ENCODE data around the gene SLC16A5.
"Not testable (repeated sequence)": the region's sequence is repeated elsewhere in the genome, so short reads cannot be mapped to it uniquely, and the experiment has no call there.

Gene SLC16A5

GRCh38 chr17:75133001-75133400 lies 45.2 kb downstream of the SLC16A5 start:
- peak; percentile 30 for DNase-seq (ENCODE audit: low read depth)
- TF ChIP-seq POLR2A (IDR thresholded peaks at IDR 0.05; ENCODE audit: extremely low read depth, insufficient read length), result no peak
- TF ChIP-seq CTCF (IDR thresholded peaks at IDR 0.05; ENCODE audit: low read depth, low read length), result no peak
- no peak for TF ChIP-seq MYC (IDR thresholded peaks at IDR 0.05; ENCODE audit: low read depth, low read length)
- no peak for TF ChIP-seq MAX (IDR thresholded peaks at IDR 0.05; ENCODE audit: low read depth, low read length)
- H3K4me3 ChIP-seq (ENCODE audit: low read depth, low read length), result no peak overlapping the region

GRCh38 chr17:75133607-75134347 lies 46.0 kb downstream of the SLC16A5 start:
- DNase-seq (ENCODE audit: low read depth); H3K4me3 ChIP-seq (ENCODE audit: low read depth, low read length): not testable (repeated sequence)

- no peak overlapping the region for H3K4me3 ChIP-seq (ENCODE audit: low read depth, low read length)
- DNase-seq (ENCODE audit: low read depth), result no peak
- TF ChIP-seq MAX (IDR thresholded peaks at IDR 0.05; ENCODE audit: low read depth, low read length), result no peak
- no peak for TF ChIP-seq POLR2A (IDR thresholded peaks at IDR 0.05; ENCODE audit: extremely low read depth, insufficient read length)
- TF ChIP-seq CTCF (IDR thresholded peaks at IDR 0.05; ENCODE audit: low read depth, low read length), result no peak
- TF ChIP-seq MYC (IDR thresholded peaks at IDR 0.05; ENCODE audit: low read depth, low read length), result no peak
Observed at GRCh38 chr17:75135452-75135851, 47.7 kb downstream of the SLC16A5 start.

GRCh38 chr17:75135946-75136345 lies 48.2 kb downstream of the SLC16A5 start:
- TF ChIP-seq CTCF (IDR thresholded peaks at IDR 0.05; ENCODE audit: low read depth, low read length) (no peak), POLR2A (IDR thresholded peaks at IDR 0.05; ENCODE audit: extremely low read depth, insufficient read length) (no peak), MYC (IDR thresholded peaks at IDR 0.05; ENCODE audit: low read depth, low read length) (no peak), MAX (IDR thresholded peaks at IDR 0.05; ENCODE audit: low read depth, low read length) (no peak)
- H3K4me3 ChIP-seq (ENCODE audit: low read depth, low read length), result no peak overlapping the region
- DNase-seq (ENCODE audit: low read depth), result no peak

- H3K4me3 ChIP-seq (ENCODE audit: low read depth, low read length); DNase-seq (ENCODE audit: low read depth): not testable (repeated sequence)
Observed at GRCh38 chr17:75137762-75138161, 50.0 kb downstream of the SLC16A5 start.

- no peak for TF ChIP-seq CTCF (IDR thresholded peaks at IDR 0.05; ENCODE audit: low read depth, low read length)
- no peak for TF ChIP-seq POLR2A (IDR thresholded peaks at IDR 0.05; ENCODE audit: extremely low read depth, insufficient read length)
- TF ChIP-seq MAX (IDR thresholded peaks at IDR 0.05; ENCODE audit: low read depth, low read length), result no peak
- TF ChIP-seq MYC (IDR thresholded peaks at IDR 0.05; ENCODE audit: low read depth, low read length), result no peak
- no peak for DNase-seq (ENCODE audit: low read depth)
- H3K4me3 ChIP-seq (ENCODE audit: low read depth, low read length), result no peak overlapping the region
Observed at GRCh38 chr17:75138519-75138918, 50.8 kb downstream of the SLC16A5 start.

Data from NB4 (cell line).